Measurements from ENCODE around the gene ZRANB1.

DNA sequence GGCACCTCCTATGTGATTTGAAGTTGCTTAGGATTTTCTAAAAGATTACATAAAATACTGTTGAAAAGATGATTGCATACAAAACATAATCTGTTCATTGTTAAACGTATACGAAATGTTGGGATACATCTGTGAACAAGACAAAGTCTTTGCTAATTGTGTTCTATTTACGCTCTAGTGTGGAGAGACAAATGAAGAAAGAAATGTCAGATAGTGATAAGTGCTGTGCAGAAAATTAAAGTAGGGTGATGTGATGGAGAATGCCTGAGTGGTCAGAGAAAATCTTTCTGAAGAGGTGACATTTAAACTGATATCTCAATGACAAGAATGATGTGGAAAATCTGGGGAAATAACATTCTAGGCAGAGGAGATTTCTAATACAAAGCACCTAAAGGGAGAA, 13.4 kb upstream of the ZRANB1 start:
- TF ChIP-seq CTCF (conservative IDR thresholded peaks at IDR 0.05; ENCODE audit: low read length) (no peak), EZH2phosphoT487 (IDR thresholded peaks at IDR 0.05; ENCODE audit: borderline replicate concordance, low read depth, low read length) (no peak)

All from OCI-LY7 (cell line).